Measurements from ENCODE around the gene CRYBG3.

Gene CRYBG3

GRCh38 chr3:97821774-97822358, at the start of gene CRYBG3:
CRYBG3 (plus strand) TSS chr3:97822011; CDS start chr3:97822207, 196 bp downstream.
- TF ChIP-seq, protein P1, sequence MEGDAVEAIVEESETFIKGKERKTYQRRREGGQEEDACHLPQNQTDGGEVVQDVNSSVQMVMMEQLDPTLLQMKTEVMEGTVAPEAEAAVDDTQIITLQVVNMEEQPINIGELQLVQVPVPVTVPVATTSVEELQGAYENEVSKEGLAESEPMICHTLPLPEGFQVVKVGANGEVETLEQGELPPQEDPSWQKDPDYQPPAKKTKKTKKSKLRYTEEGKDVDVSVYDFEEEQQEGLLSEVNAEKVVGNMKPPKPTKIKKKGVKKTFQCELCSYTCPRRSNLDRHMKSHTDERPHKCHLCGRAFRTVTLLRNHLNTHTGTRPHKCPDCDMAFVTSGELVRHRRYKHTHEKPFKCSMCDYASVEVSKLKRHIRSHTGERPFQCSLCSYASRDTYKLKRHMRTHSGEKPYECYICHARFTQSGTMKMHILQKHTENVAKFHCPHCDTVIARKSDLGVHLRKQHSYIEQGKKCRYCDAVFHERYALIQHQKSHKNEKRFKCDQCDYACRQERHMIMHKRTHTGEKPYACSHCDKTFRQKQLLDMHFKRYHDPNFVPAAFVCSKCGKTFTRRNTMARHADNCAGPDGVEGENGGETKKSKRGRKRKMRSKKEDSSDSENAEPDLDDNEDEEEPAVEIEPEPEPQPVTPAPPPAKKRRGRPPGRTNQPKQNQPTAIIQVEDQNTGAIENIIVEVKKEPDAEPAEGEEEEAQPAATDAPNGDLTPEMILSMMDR (IDR thresholded peaks at IDR 0.05), result no peak
- no peak for TF ChIP-seq ZFX (IDR thresholded peaks at IDR 0.05; ENCODE audit: borderline replicate concordance)
- H3K27ac ChIP-seq, result no peak within 1 kb of the TSS

- TF ChIP-seq, protein P1 (IDR thresholded peaks at IDR 0.05), result no peak
- H3K27ac ChIP-seq, result no peak overlapping the region
Measured at GRCh38 chr3:97772926-97773325, 48.9 kb upstream of the CRYBG3 start.

DNA sequence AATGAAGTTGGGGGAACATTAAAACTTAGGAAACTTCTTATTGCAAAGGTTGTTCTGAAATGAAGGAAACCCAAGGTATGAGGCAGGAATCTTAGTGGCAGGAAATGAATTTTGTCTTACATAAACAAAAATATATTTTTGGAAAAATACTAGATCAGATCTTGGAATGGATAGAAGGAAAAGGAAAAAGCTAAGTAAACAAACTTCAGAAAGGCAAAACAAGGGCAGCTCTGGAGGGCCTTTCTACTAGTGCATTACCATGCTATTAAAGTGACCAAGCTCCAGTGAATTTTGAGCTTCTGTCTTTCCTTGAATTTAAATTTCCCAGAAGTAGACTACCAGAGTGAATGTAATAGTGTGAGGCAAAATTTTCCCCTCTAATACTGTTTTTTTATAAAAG, 43.7 kb upstream of the CRYBG3 start:
- TF ChIP-seq, protein P1 (IDR thresholded peaks at IDR 0.05), result no peak
- TF ChIP-seq ZFX (IDR thresholded peaks at IDR 0.05; ENCODE audit: borderline replicate concordance), result no peak
- no peak overlapping the region for H3K27ac ChIP-seq

DNA sequence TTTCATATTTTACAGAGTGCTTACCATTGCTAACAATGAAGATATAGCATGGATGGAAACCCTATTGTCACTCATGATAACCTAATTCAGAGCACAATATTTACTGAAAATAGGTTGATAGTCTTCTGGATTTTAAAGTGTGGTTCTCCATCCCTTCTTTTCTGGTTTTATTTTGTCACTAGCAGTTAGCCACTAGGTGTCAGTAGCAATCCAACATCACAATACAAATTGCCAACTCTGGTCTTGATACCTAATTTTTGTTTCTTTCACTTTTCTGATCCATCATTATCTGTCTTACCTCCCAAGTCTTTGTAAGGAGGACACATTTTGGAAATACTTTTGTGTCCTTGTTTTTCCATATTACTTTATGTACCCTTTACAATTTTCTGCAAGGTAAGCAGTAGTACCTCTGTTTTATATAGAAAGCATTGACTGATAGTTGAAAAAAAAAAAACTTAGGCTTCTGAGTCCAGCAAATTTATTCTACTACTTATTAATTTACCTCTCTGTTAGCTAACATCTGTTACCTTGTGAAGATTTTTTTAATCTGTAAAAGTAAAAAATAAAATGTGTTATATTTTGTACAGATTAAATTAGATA, 28.3 kb upstream of the CRYBG3 start:
- no peak overlapping the region for H3K27ac ChIP-seq
- TF ChIP-seq ZFX (IDR thresholded peaks at IDR 0.05; ENCODE audit: borderline replicate concordance), result no peak
- TF ChIP-seq, protein P1 (IDR thresholded peaks at IDR 0.05), result peak; percentile 84

- no peak for TF ChIP-seq ZFX (IDR thresholded peaks at IDR 0.05; ENCODE audit: borderline replicate concordance)
- TF ChIP-seq, protein P1 (IDR thresholded peaks at IDR 0.05), result no peak
- no peak overlapping the region for H3K27ac ChIP-seq
Measured at GRCh38 chr3:97795951-97796350, 25.9 kb upstream of the CRYBG3 start.

- TF ChIP-seq, protein P1 (IDR thresholded peaks at IDR 0.05), result no peak
- no peak for TF ChIP-seq ZFX (IDR thresholded peaks at IDR 0.05; ENCODE audit: borderline replicate concordance)
- no peak overlapping the region for H3K27ac ChIP-seq
Measured at GRCh38 chr3:97804471-97804870, 17.3 kb upstream of the CRYBG3 start.

DNA sequence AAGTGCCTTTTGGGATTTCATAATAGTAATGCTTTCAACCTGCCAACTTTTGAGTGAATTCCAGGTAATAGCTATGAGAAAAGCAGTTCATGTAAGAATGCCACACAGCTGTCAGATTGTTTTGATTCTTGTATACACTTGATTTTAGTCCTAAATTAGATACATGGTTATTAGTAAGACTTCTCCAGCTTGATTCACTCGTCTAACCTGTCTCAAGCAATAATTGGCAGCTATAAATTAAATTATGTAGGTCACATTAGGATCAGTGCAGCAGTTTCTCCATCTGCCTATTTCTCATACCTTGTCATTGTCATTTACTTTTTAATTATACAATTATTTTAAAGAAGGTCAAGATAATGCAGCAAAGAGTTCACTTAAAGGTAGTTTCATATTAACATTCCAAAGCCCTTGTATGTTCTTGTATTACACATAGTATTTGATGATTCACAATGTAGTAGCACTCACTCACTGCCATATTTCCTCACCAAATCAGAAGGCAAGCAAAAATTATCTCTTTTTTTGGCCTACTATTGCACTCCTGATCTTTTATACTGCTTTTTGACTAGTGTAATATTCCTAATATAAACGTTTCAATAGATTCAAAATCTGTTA, 10.9 kb upstream of the CRYBG3 start:
- TF ChIP-seq, protein P1 (IDR thresholded peaks at IDR 0.05), result no peak
- TF ChIP-seq ZFX (IDR thresholded peaks at IDR 0.05; ENCODE audit: borderline replicate concordance), result no peak
- no peak overlapping the region for H3K27ac ChIP-seq
